ENCODE measurements around the gene KCTD17. TPM values are rescaled to one million over a fixed set of nuclear protein-coding genes. Genes with fewer than 3 reads are reported as not detected.
A peak's percentile ranks its signal among the peaks of the same experiment; 100 is the strongest.

The KCTD17 gene
- total RNA-seq, 8 experiments from 2014 or later: 13.9 to 62.2 (median 26.5) TPM

DNA sequence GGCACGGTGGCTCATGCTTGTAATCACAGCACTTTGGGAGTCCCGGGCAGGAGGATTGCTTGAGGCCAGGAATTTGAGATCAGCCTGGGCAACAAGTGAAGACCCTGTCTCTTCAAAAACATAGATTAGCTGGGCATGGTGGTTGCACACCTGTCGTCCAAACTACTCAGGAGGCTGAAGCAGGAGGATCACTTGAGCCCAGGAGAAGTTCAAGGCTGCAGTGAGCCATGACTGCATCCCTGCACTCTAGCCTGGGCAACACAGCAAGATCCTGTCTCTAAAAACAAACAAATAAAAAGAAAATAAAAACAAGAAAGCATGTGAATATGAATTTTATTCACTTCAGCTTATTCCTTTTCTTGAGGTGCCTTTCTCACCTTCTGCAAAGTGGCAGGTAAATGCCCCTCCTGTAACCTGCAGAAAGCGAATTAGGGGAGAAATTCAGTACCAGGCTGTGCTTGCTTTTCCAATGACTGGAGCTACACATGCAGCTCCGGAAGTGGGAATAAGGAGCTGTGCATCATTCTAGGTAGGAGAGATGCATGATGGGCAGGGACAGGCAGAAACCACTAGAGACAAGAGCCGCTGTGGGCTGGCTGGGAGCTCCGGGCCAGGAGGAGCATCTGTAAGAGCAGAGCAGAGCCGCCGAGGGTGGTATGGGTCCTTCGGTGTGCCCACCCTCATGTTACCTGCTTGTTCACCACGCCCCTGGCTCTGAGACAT is 14.7 kb upstream of the KCTD17 start:
- Histone ChIP-seq H3K4me1 (replicated peaks in 1 of 2) (no peaks in the 10 kb centered on the region), H3K4me3 (no peak overlapping the region), H3K27ac (no peak overlapping the region)
- in situ Hi-C loops (cut with MboI; ENCODE audit: low pct_unique_long_range_greater_than_20kb in 2 of 9, low sequenced_read_pairs in 9 of 9, unreplicated experiment in 9 of 9): no loop called here
- ATAC-seq (replicated peaks in 6 of 8): no peak
- 38 to 100% (median 81%) methylated on average over 1 to 10 of the region's 11 CpGs for WGBS, 10 experiments

DNA sequence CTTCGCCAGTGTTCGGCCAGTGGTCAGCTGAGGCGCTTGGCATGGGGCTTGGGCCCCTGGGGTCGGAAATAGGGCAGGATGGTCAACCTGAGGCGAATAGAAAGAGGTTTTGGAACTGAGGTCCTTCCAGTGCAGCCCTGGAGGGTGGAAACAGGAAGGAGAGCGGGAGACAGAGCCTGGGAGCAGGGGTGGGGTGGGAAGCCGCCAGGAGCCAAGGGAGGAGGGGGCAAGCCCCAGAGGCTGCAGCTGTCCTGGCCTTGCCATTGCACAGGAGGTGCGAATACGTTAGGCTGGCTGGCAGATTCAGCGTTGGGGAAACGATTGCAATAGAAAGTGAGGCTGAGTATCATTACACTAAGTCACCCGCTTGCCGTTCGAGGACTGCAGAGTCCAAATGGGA is 13.9 kb upstream of the KCTD17 start:
- 27 to 82% (median 40%) methylated on average over 1 to 8 of the region's 14 CpGs; no CpG with 5 or more reads in 2 of the 10 experiments for WGBS, 10 experiments
- in situ Hi-C loops (cut with MboI; ENCODE audit: low pct_unique_long_range_greater_than_20kb in 2 of 9, low sequenced_read_pairs in 9 of 9, unreplicated experiment in 9 of 9): no loop called here
- Histone ChIP-seq H3K4me1 (replicated peaks in 1 of 2) (no peaks in the 10 kb centered on the region), H3K27ac (no peak overlapping the region), H3K4me3 (no peak overlapping the region)
- peak in 3 of 8 experiments; percentile 25 to 42 (median 27) for ATAC-seq (replicated peaks in 6 of 8)

DNA sequence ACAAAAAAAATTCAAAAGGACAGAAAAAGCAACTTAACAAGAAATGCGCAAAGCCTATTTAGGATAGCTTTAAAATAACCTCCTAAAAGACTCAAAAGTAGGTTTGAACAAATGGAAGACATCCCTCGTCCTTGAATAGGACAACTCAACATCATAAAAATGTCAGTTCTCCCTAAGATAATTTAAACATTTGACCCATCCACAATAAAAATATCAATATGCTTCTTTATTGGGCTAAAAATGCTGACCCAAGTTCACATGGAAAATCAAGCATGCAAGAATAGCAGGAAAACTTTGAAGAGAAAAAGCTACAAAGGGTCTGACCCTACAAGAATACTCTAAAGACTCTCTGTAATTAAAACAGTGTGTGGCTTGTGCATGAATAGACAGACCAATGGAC is 12.1 kb upstream of the KCTD17 start:
- in situ Hi-C loops (cut with MboI; ENCODE audit: low pct_unique_long_range_greater_than_20kb in 2 of 9, low sequenced_read_pairs in 9 of 9, unreplicated experiment in 9 of 9): no loop called here
- H3K4me1 ChIP-seq (replicated peaks in 1 of 2): peaks cover 0 to 7% of the 10 kb centered on the region in 2 donors
- WGBS, 10 experiments: 0 to 100% (median 60%) methylated on average over 1 to 2 of the region's 2 CpGs
- no peak overlapping the region for H3K27ac ChIP-seq
- ATAC-seq (replicated peaks in 6 of 8): no peak
- H3K4me3 ChIP-seq: no peak overlapping the region

DNA sequence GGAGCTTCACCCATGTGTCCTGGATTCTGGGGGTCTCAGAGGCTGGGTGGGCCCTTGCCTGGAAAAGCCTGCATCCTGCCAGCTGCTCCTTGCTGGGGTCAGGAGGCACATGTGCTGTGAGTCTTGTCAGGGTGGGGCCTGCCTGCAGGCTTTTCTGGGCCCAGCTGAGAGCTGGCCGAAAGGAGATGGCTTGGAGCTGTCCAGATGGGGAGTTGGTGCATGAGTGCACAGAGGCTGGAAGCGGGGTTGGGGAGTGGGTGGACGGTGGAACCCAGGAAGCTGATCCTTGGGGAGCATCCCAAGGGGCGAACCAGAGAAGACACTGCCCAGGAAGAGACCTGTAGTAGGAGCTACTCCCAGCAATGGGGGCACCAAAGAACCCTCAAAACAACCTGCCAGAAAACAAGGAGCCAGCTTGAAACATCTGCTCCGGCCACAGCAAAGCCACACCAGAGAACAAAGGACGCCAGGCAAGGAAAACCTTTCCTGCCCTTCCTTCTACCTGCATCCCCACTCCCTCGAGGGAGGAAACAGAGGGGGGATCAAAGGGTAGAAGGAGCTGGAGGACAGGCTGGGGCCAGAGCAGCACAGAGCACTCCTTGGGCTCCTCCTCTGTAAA is 8.2 kb upstream of the KCTD17 start:
- peaks cover 0 to 10% of the 10 kb centered on the region in 2 donors for H3K4me1 ChIP-seq (replicated peaks in 1 of 2)
- H3K27ac ChIP-seq: no peak overlapping the region
- no peak overlapping the region for H3K4me3 ChIP-seq
- peak in 3 of 8 experiments; percentile 17 to 76 (median 63) for ATAC-seq (replicated peaks in 6 of 8)
- 10 to 100% (median 80%) methylated on average over 1 to 3 of the region's 7 CpGs; no CpG with 5 or more reads in 1 of the 10 experiments for WGBS, 10 experiments
- in situ Hi-C loops (cut with MboI; ENCODE audit: low pct_unique_long_range_greater_than_20kb in 2 of 9, low sequenced_read_pairs in 9 of 9, unreplicated experiment in 9 of 9): no loop called here

DNA sequence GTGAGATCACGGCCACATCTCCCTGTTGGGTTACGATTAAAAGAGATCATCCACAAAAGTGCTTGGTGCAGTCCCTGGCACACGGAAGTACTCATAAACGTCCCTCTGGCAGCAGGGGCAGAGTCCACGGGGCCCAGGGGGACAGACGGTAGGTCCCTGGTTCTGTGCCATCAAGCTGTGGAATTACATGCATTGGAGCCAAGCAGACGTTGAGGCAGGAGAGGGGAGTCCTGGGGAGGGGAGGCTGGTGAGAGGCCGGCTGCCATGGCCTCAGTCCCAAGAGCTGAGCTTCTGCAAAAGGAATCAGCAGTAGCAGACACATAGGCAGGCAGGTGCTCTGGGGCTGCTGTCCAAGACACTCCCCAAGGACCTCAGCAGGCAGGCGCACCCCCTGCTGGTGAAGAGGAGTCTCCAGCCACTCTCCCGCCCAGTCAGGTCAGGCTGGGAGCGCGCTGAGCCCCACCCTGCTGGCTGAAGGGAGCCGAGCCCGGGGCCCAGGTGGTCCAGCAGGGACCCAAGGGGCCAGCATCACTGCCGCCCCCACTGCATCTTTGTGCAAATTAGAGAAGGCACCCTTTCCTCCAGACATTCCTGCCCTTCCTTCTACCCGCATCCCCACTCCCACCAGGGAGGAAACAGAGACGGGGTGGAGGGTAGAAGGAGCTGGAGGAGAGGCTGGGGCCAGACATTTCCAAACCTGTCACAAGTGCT is 7.6 kb upstream of the KCTD17 start:
- in situ Hi-C loops (cut with MboI; ENCODE audit: low pct_unique_long_range_greater_than_20kb in 2 of 9, low sequenced_read_pairs in 9 of 9, unreplicated experiment in 9 of 9): no loop called here
- WGBS, 10 experiments: 61 to 100% (median 100%) methylated on average over 1 to 6 of the region's 17 CpGs; no CpG with 5 or more reads in 5 of the 10 experiments
- no peak overlapping the region for H3K4me3 ChIP-seq
- ATAC-seq (replicated peaks in 6 of 8): peak; percentile 66 to 100 (median 89)
- peaks cover 0 to 10% of the 10 kb centered on the region in 2 donors for H3K4me1 ChIP-seq (replicated peaks in 1 of 2)
- no peak overlapping the region for H3K27ac ChIP-seq

DNA sequence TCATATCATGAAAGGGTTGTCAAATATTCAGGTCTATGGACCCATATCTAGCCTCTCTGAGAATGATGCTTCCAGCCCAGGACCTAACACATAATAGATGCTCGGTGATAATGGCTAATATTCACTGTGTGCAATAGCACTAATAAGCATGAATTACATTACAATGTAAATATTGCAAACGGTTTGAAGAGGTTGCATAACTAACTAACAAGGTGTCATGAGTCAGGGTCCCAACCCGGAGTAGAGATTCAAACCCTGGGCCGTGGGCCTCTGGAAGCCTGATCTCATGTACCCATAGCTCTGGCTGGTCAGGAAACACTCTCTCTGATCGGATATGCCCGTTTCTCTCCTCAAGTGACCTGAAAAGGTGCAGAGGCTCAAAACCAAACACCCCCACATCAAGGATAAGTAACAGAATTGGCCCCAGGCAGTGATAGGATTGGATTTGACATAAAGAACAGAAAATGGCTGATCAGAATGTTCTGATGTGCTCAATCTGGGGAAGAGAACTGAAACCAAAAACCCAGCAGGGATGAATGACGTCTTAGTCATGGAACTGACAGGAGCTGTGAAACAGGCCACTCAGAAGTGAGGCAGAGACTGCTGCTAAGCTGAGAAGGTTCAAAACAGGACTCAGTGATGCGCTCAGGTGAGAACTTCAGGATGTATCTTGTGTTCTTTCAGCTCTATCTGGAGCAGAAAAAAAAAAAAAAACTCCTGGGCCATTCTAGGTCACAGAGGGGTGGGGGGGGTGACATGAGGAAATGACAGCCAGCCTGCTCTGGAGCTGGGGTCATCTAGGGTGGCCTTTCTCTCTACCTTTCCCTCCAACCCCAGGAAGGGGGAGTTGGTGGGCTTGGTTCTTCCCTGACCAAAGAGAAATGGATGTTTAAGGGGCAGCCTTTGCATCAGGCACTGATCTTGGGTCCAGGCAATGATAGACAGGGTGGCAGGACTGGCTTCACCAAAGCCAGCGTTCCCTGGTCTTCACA is 6.6 kb upstream of the KCTD17 start:
- 0 to 100% (median 79%) methylated on average over 1 to 8 of the region's 9 CpGs; no CpG with 5 or more reads in 2 of the 10 experiments for WGBS, 10 experiments
- no peak overlapping the region for H3K4me3 ChIP-seq
- no peak overlapping the region for H3K27ac ChIP-seq
- peaks cover 0 to 10% of the 10 kb centered on the region in 2 donors for H3K4me1 ChIP-seq (replicated peaks in 1 of 2)
- in situ Hi-C loops (cut with MboI; ENCODE audit: low pct_unique_long_range_greater_than_20kb in 2 of 9, low sequenced_read_pairs in 9 of 9, unreplicated experiment in 9 of 9): no loop called here
- peak in 3 of 8 experiments; percentile 6 to 15 (median 13) for ATAC-seq (replicated peaks in 6 of 8)

DNA sequence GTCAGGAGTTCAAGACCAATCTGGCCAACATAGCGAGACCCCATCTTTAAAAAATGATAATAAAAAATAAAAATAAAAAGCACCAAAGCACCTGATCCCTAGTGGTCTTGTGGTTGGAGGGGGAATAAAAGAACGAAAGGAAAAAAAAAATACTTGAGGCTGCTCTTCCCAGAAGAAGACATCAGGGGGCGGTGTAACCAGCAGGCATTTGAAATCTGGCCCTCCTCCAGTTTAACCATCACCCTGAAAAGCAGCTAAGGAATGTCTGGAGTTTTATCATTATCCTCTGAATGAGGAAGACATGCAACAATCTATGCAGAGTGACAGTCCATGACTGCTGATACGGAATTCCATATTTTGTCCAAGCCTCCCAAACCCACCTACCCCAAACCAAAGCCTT is 5.6 kb upstream of the KCTD17 start:
- Histone ChIP-seq H3K4me1 (replicated peaks in 1 of 2) (peaks cover 0 to 10% of the 10 kb centered on the region in 2 donors), H3K27ac (no peak overlapping the region), H3K4me3 (no peak overlapping the region)
- WGBS, 10 experiments: 6 to 67% (median 41%) methylated on average over 1 to 4 of the region's 4 CpGs
- ATAC-seq (replicated peaks in 6 of 8): peak in 1 of 8 experiments; percentile 26
- in situ Hi-C loops (cut with MboI; ENCODE audit: low pct_unique_long_range_greater_than_20kb in 2 of 9, low sequenced_read_pairs in 9 of 9, unreplicated experiment in 9 of 9): no loop called here

DNA sequence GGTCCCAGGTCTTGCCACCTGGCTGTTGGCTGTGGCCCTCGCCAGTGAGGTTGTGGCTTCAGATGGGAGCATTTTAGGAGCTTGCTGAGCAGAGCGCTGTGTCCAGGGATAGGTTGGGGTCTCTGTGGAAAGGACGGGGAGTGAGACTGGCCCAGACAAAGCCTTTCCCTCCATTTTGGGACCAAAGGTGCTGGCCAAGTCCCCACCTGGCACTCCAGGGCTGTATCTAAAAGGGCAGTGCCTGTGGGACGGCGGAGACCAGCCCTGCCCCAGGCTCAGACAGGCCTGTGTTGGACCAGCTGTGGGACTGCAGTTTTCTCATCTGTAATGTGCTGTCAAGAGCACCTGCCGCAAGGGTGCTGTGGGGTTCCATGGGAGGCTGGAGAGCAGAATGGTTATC is 5.0 kb upstream of the KCTD17 start:
- no peak overlapping the region for H3K4me3 ChIP-seq
- H3K27ac ChIP-seq: no peak overlapping the region
- ATAC-seq (replicated peaks in 6 of 8): no peak
- in situ Hi-C loops (cut with MboI; ENCODE audit: low pct_unique_long_range_greater_than_20kb in 2 of 9, low sequenced_read_pairs in 9 of 9, unreplicated experiment in 9 of 9): no loop called here
- 50 to 100% (median 100%) methylated on average over 1 to 2 of the region's 6 CpGs; no CpG with 5 or more reads in 5 of the 10 experiments for WGBS, 10 experiments
- peaks cover 0 to 10% of the 10 kb centered on the region in 2 donors for H3K4me1 ChIP-seq (replicated peaks in 1 of 2)

DNA sequence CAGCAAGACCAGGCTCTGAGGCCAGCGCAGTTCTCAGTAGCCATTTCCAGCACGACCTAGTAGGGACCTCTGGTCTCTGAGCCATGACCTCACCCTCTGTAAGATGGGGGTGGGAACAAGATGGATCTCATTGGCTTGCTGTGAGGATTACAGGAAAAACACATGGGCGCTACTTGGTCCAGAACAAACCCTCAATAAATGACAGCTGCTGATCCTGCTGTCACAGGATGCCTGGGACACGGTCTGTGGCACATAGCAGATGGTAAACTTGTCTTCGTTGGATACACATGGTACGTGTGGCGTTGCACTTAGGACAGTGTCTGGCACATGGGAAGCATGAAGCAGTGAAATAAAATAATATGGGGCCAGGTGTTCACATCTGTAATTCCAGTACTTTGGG is 4.5 kb upstream of the KCTD17 start:
- H3K4me3 ChIP-seq: no peak overlapping the region
- H3K4me1 ChIP-seq (replicated peaks in 1 of 2): peaks cover 0 to 10% of the 10 kb centered on the region in 2 donors
- 67 to 100% (median 84%) methylated on average over 1 to 7 of the region's 7 CpGs; no CpG with 5 or more reads in 4 of the 10 experiments for WGBS, 10 experiments
- no peak for ATAC-seq (replicated peaks in 6 of 8)
- H3K27ac ChIP-seq: no peak overlapping the region
- in situ Hi-C loops (cut with MboI; ENCODE audit: low pct_unique_long_range_greater_than_20kb in 2 of 9, low sequenced_read_pairs in 9 of 9, unreplicated experiment in 9 of 9): no loop called here

DNA sequence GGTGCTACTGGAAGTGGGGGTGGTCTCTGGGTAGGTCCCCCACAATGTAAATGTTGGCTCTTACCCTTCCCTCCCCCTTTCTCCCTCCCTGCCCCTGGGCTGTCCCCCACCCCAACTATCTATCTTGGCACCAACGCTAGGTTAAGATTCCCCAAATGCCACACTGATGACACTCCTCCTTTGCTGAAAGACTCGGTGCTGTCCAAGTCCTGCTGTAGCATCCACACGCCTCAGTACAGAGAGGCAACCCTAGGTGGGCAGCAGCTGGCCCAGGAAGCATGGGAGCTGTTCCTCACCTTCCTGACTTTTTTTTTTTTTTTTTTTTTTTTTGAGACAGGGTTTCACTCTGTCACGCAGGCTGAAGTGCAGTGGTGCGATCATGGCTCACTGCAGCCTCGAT is 3.4 kb upstream of the KCTD17 start:
- WGBS, 10 experiments: 90 to 100% (median 100%) methylated on average over 1 to 2 of the region's 6 CpGs; no CpG with 5 or more reads in 7 of the 10 experiments
- no peak for ATAC-seq (replicated peaks in 6 of 8)
- H3K4me1 ChIP-seq (replicated peaks in 1 of 2): peaks cover 0 to 16% of the 10 kb centered on the region in 2 donors
- in situ Hi-C loops (cut with MboI; ENCODE audit: low pct_unique_long_range_greater_than_20kb in 2 of 9, low sequenced_read_pairs in 9 of 9, unreplicated experiment in 9 of 9): no loop called here
- no peak overlapping the region for H3K4me3 ChIP-seq
- no peak overlapping the region for H3K27ac ChIP-seq

DNA sequence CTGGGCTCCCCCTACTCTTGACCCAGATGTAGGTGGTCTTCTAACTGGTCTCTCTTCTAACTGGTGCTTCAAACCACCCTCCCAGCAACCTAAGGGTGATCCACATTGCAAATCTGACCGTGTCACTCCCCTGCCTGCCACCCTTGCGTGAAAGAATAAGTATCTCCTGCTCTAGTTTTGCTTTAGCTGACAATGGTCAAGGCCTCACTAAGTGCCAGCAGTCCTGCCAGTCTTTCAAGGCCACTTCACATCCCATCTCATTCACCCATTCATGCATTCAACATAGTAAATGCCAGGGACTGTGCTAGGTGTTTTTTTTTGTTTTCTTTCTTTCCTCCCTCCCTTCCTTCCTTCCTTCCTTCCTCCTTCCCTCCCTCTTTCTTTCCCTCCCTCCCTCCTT is 2.3 kb upstream of the KCTD17 start:
- 21 to 89% (median 65%) methylated on average over 1 to 2 of the region's 2 CpGs; no CpG with 5 or more reads in 6 of the 10 experiments for WGBS, 10 experiments
- Histone ChIP-seq H3K4me3 (no peak overlapping the region), H3K27ac (no peak overlapping the region), H3K4me1 (replicated peaks in 1 of 2) (peaks cover 0 to 9% of the 10 kb centered on the region in 2 donors)
- in situ Hi-C loops (cut with MboI; ENCODE audit: low pct_unique_long_range_greater_than_20kb in 2 of 9, low sequenced_read_pairs in 9 of 9, unreplicated experiment in 9 of 9): no loop called here
- no peak for ATAC-seq (replicated peaks in 6 of 8)

DNA sequence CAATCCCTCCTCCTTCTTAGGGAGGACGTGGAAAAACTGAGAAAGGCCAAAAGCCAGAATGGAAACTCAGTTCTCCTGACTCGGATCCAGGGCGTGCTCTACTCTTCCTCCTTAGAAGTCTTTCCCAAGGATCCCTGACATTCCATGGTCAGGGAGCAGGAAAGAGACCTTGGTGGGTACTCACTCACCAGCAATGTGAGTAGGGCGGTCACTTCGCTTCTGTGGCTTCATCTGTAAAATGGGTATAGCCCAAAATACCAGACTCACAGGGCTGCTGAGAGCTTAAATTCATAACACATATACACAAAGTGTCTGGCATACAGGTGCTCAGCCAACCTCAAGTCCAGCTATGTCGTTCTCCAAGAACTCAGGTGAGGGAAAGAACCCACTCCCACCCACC is 629 bp upstream of the KCTD17 start:
- no peak for ATAC-seq (replicated peaks in 6 of 8)
- no peak overlapping the region for H3K27ac ChIP-seq
- in situ Hi-C loops (cut with MboI; ENCODE audit: low pct_unique_long_range_greater_than_20kb in 2 of 9, low sequenced_read_pairs in 9 of 9, unreplicated experiment in 9 of 9): no loop called here
- 90 to 100% (median 94%) methylated on average over 2 to 4 of the region's 6 CpGs; no CpG with 5 or more reads in 4 of the 10 experiments for WGBS, 10 experiments
- peak overlapping the region in 1 of 5 donors; percentile 99 for H3K4me3 ChIP-seq
- H3K4me1 ChIP-seq (replicated peaks in 1 of 2): peaks cover 0 to 9% of the 10 kb centered on the region in 2 donors
